DOHH2 (cell line): ENCODE results near the gene WNT2B.

Source experiments
- H3F3A ChIP-seq: fragments of 200-600 bp; sonication (generic), shearing (Covaris generic); 2 replicates; pipeline ENCODE4 v1.6.0; 2016; ENCODE audit warnings: antibody characterized with exemption, mild to moderate bottlenecking; ENCODE audit not compliant: control insufficient read depth, insufficient read depth
- H3K27ac ChIP-seq: fragments of 200-600 bp; sonication (generic); 2 replicates; pipeline ENCODE4 v1.5.1; 2014; ENCODE audit warnings: low read depth, mild to moderate bottlenecking, low read length, moderate library complexity
- H3K27me3 ChIP-seq: fragments of 200-600 bp; sonication (generic); 2 replicates; pipeline ENCODE4 v1.6.1; 2014; ENCODE audit warnings: mild to moderate bottlenecking, low read length, mixed read lengths; ENCODE audit not compliant: control insufficient read depth
- H3K36me3 ChIP-seq: fragments of 200-600 bp; sonication (generic); 2 replicates; pipeline ENCODE4 v1.6.1; 2014; ENCODE audit warnings: mild to moderate bottlenecking, low read length, moderate library complexity, mixed read lengths; ENCODE audit not compliant: control insufficient read depth
- H3K4me1 ChIP-seq: fragments of 200-600 bp; sonication (generic); 2 replicates; pipeline ENCODE4 v1.6.1; 2014; ENCODE audit warnings: mild to moderate bottlenecking, low read length, mixed read lengths; ENCODE audit not compliant: control insufficient read depth
- H3K4me2 ChIP-seq: fragments of 200-600 bp; sonication (generic); 2 replicates; pipeline ENCODE4 v1.6.0; 2014; ENCODE audit warnings: mild to moderate bottlenecking, low read length, moderate library complexity
- H3K4me3 ChIP-seq: fragments of 200-600 bp; sonication (generic); 2 replicates; pipeline ENCODE4 v1.5.1; 2014; ENCODE audit warnings: mild to moderate bottlenecking, low read length, mixed read lengths
- H3K79me2 ChIP-seq: fragments of 200-600 bp; sonication (generic); 2 replicates; pipeline ENCODE4 v1.6.1; 2014; ENCODE audit warnings: mild to moderate bottlenecking, low read length, mixed read lengths; ENCODE audit not compliant: control insufficient read depth
- H3K9me2 ChIP-seq: fragments of 200-600 bp; sonication (generic); replicated peaks from 2 replicates; pipeline ENCODE4 v1.6.1; 2014; ENCODE audit warnings: mild to moderate bottlenecking, low read length, mixed read lengths; ENCODE audit not compliant: control insufficient read depth
- H3K9me3 ChIP-seq: fragments of 200-600 bp; sonication (generic); 2 replicates; pipeline ENCODE4 v1.6.1; 2014; ENCODE audit warnings: antibody characterized with exemption, low read length, mixed read lengths; ENCODE audit not compliant: control insufficient read depth, insufficient read depth
- H4K20me1 ChIP-seq: fragments of 200-600 bp; sonication (generic); 2 replicates; pipeline ENCODE4 v1.6.0; 2014; ENCODE audit warnings: low read depth, mild to moderate bottlenecking, antibody characterized with exemption, low read length, moderate library complexity; ENCODE audit not compliant: control insufficient read depth, insufficient read depth
- CTCF ChIP-seq: fragments of 200-600 bp; sonication (generic); IDR thresholded peaks from one replicate; pipeline ENCODE4 v1.5.1; 2014; ENCODE audit warnings: antibody characterized with exemption, mild to moderate bottlenecking, low read depth, low read length; ENCODE audit not compliant: poor library complexity, severe bottlenecking
- EZH2phosphoT487 ChIP-seq: fragments of 200-600 bp; sonication (generic); IDR thresholded peaks from 2 replicates; pipeline ENCODE4 v1.6.1; 2017; ENCODE audit warnings: borderline replicate concordance, mild to moderate bottlenecking, antibody characterized with exemption, low read length, moderate library complexity, mixed read lengths

The WNT2B gene

GRCh38 chr1:112549590-112549989, 40.8 kb downstream of the WNT2B start:
- Histone ChIP-seq H3K36me3 (no peaks in the 10 kb centered on the region), H3F3A (0 out of 2 replicates have a peak, but pooled peaks cover 3% of the 10 kb centered on the region), H3K4me3 (no peak overlapping the region), H3K4me2 (no peak overlapping the region), H3K9me3 (no peaks in the 10 kb centered on the region), H3K27me3 (no peaks in the 10 kb centered on the region), H3K27ac (no peak overlapping the region), H3K9me2 (no peaks in the 10 kb centered on the region), H3K79me2 (no peaks in the 10 kb centered on the region), H3K4me1 (no peaks in the 10 kb centered on the region), H4K20me1 (no peaks in the 10 kb centered on the region)
- TF ChIP-seq CTCF (no peak), EZH2phosphoT487 (no peak)

- Histone ChIP-seq H3K27ac (no peak overlapping the region), H3K9me3 (no peaks in the 10 kb centered on the region), H4K20me1 (no peaks in the 10 kb centered on the region), H3K4me3 (no peak overlapping the region), H3F3A (no peaks in the 10 kb centered on the region), H3K4me1 (no peaks in the 10 kb centered on the region), H3K27me3 (no peaks in the 10 kb centered on the region), H3K79me2 (no peaks in the 10 kb centered on the region), H3K36me3 (no peaks in the 10 kb centered on the region), H3K4me2 (no peak overlapping the region), H3K9me2 (no peaks in the 10 kb centered on the region)
- TF ChIP-seq CTCF = no peak
- TF ChIP-seq EZH2phosphoT487 = no peak
These were observed 45.6 kb downstream of the WNT2B start for GRCh38 chr1:112554411-112554810.

- H3K9me3 ChIP-seq = no peaks in the 10 kb centered on the region
- H3K36me3 ChIP-seq = no peaks in the 10 kb centered on the region
- no peak overlapping the region for H3K27ac ChIP-seq
- H3K4me1 ChIP-seq = no peaks in the 10 kb centered on the region
- H3K4me2 ChIP-seq = no peak overlapping the region
- H3F3A ChIP-seq = no peaks in the 10 kb centered on the region
- TF ChIP-seq CTCF = no peak
- no peak for TF ChIP-seq EZH2phosphoT487
- no peaks in the 10 kb centered on the region for H3K27me3 ChIP-seq
- H3K9me2 ChIP-seq = no peaks in the 10 kb centered on the region
- H3K79me2 ChIP-seq = no peaks in the 10 kb centered on the region
- no peak overlapping the region for H3K4me3 ChIP-seq
- no peaks in the 10 kb centered on the region for H4K20me1 ChIP-seq
These were observed 48.6 kb downstream of the WNT2B start for GRCh38 chr1:112557385-112557784.

GRCh38 chr1:112558634-112559033, 49.9 kb downstream of the WNT2B start:
- no peak overlapping the region for H3K27ac ChIP-seq
- no peaks in the 10 kb centered on the region for H3K9me3 ChIP-seq
- no peaks in the 10 kb centered on the region for H3K36me3 ChIP-seq
- no peaks in the 10 kb centered on the region for H3K27me3 ChIP-seq
- no peaks in the 10 kb centered on the region for H3K4me1 ChIP-seq
- H3K79me2 ChIP-seq = no peaks in the 10 kb centered on the region
- no peak for TF ChIP-seq CTCF
- TF ChIP-seq EZH2phosphoT487 = no peak
- no peaks in the 10 kb centered on the region for H3K9me2 ChIP-seq
- no peaks in the 10 kb centered on the region for H3F3A ChIP-seq
- no peak overlapping the region for H3K4me3 ChIP-seq
- no peaks in the 10 kb centered on the region for H4K20me1 ChIP-seq
- no peak overlapping the region for H3K4me2 ChIP-seq
